Measurements from ENCODE around the gene SAT2. TPM values are rescaled to one million over a fixed set of nuclear protein-coding genes. Genes with fewer than 3 reads are reported as not detected.
"Not testable (repeated sequence)": the region's sequence is repeated elsewhere in the genome, so short reads cannot be mapped to it uniquely, and the experiment has no call there.

Gene SAT2
- total RNA-seq, 1 donor from 2014 or later, result 33.2 TPM

- DNase-seq, result no peak
Measured at GRCh38 chr17:7633093-7633492, 5.5 kb upstream of the SAT2 start.

- DNase-seq, result peak; percentile 26
Measured at GRCh38 chr17:7632492-7632894, 4.9 kb upstream of the SAT2 start.

DNA sequence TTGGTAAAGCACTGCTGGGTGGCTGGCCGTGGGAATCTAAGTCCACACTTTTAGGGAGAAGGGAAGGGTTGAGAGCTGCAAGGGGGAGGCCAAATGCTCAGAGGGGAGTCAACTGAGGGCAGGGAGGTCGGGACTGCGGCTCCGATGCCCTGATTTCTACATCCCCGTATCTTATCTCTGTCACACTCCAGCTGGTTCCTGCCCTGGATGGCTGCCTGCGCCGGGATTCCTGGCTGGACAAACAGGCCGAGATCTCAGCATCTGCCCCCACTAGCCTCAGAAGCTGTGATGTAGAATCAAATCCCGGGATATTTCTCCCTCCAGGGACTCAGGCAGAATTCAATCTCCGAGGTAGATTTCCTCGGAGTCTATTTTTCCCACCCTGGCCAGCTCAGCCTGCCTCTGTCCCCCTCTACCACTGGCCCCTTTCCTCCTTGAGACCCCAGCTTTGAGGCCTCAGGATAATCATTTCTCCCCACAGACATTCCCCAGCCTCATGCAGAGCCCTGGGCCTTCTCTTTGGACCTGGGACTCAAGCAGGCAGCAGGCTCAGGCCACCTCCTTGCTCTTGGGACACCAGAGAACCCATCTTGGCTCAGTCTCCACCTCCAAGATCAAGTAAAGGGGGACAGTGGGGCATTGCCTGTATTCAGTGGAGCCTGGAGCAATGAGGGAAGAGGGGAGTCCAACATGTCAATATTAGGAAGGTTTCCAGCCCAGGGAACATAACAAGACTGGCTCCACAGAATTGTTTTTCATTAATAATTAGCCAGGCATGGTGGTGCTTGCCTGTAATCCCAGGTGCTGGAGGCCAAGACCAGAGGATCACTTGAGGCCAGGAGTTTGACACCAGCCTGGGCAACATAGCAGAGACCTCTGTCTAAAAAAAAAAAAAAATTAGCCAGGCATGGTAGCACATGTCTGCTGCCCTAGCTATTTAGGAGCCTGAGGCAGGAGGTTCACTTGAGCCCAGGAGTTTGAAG, 4.1 kb upstream of the SAT2 start:
- DNase-seq, result no peak

GRCh38 chr17:7629939-7630571, 2.4 kb upstream of the SAT2 start, which contains the start of gene SHBG:
SHBG (plus strand) TSS chr17:7630135; CDS start chr17:7630173, 38 bp downstream.
- DNase-seq, result no peak

DNA sequence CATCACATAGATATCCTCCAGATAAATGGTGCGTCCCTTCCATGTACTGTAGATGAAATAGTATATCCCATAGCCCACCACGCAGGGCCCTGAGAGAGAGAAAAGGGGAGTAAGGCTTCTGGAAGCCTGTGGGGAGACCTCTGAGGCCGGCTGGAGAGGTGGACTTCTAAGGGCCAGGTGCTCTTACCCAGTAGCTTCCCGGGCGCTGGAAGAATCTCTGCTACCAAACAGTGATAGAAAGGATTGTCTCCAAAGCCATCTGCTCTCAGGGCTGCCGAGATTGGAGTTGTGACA, 718 bp downstream of the SAT2 start:
- DNase-seq, result no peak

GRCh38 chr17:7626307-7626706, 1.3 kb downstream of the SAT2 start:
- no peak for DNase-seq

GRCh38 chr17:7625749-7626148, 1.9 kb downstream of the SAT2 start:
- not testable (repeated sequence) for DNase-seq

- DNase-seq, result no peak
Measured at GRCh38 chr17:7623661-7624060, 4.0 kb downstream of the SAT2 start.

GRCh38 chr17:7620835-7621234, 6.8 kb downstream of the SAT2 start:
- no peak for DNase-seq

- no peak for DNase-seq
Measured at GRCh38 chr17:7618608-7619007, 9.0 kb downstream of the SAT2 start.

- no peak for DNase-seq
Measured at GRCh38 chr17:7615265-7615747, 12.3 kb downstream of the SAT2 start.

- DNase-seq, result peak; percentile 100
Measured at GRCh38 chr17:7614425-7615264, 13.0 kb downstream of the SAT2 start, which contains the start of gene FXR2. FXR2 (minus strand) TSS chr17:7614897; CDS start chr17:7614532, 365 bp downstream.

- DNase-seq, result no peak
Measured at GRCh38 chr17:7613769-7614424, 13.7 kb downstream of the SAT2 start.

DNA sequence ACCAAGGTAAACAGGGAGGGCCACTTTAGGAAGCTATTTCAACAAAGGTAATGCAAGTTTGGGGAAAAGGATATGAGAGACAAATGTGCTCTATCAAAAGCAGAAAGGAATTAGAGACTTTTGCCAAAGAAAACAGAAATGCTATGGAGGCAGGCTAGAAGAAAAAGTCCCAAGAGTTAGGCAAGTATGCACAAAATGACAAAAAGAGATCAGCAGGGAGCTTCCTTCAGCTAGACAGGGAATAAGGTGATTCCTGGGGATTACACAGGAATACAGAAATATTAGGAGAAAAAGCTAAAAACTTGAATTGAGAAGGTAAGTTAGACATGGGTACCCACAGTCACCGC, 15.4 kb downstream of the SAT2 start:
- DNase-seq, result no peak

GRCh38 chr17:7611635-7612293, 15.9 kb downstream of the SAT2 start:
- DNase-seq, result no peak

- DNase-seq, result no peak
Measured at GRCh38 chr17:7610641-7611040, 17.0 kb downstream of the SAT2 start.

DNA sequence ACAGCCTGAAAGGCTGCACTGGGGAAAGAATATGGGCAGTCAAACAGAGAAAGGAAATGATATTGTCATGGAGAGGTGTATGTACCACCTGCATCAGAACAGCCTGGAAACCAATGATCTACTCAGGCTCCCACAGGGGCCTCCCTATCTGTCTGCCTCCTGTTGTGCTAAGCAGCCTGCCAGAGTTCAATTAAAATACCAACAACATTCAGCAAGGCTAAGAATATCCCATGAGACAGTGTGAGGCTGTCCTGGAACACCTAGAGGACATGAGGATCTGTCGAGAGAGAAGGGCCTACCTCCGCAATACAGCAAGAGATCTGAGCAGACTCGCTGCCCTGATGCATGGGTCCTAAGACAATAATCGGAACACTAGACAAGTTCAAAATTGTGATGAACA, 21.3 kb downstream of the SAT2 start:
- DNase-seq, result no peak

GRCh38 chr17:7597561-7597960, 30.1 kb downstream of the SAT2 start:
- not testable (repeated sequence) for DNase-seq

- no peak for DNase-seq
Measured at GRCh38 chr17:7593296-7593695, 34.3 kb downstream of the SAT2 start.

DNA sequence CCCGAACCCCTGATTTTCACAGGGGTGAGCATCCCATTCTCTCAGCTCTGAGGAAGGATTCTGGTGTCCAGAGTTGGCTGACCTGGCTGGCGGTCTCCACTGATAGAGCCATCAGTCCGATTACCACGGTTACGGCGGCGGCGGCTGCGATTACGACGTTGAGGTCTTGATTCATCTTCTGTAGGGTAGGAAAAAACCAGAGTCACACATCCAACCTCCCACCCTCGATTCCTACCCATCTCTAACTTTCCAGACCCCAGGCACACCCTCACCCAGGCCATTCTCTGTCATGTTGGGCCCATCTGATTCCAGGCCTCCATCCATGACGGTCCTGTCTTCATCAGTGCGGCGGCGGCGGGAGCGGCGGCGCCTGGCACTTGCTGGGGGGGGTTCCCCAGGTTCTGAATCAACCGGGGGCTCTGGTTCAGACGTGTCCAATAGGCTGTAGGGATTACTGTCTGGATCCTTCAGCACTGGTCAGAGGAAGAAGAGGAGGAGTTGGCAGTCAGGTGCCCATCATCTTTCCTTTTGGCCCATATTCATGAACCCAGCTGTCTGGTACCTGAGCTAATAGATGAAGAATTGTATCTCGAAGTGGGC, 35.1 kb downstream of the SAT2 start:
- DNase-seq, result no peak

DNA sequence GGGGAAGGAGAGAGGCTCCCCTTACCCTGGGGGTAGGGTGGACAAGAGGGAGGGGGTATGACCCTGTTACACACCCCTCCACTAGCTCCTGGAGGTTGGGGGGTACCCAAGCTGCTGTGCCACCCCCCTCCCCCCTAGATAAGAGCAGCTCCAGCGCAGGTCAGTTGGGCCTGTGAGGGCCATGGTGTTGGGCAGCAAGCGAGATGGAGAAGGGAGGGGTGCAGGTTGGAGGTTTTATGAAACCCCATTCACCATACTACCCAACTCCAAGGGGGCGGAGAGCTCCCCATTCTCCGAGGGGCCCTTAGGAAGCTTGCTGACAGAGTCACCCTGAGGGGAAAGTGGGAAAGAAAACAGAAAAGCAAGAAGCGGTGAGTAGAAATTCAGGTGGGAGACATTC, 36.0 kb downstream of the SAT2 start:
- no peak for DNase-seq
